Cardiac muscle cell (in vitro differentiated cells and primary cell): Measurements from ENCODE around the gene TMEM115. TPM values are rescaled to one million over a fixed set of nuclear protein-coding genes. Genes with fewer than 3 reads are reported as not detected.
A peak's percentile ranks its signal among the peaks of the same experiment; 100 is the strongest.

Experiments
- DNase-seq, 2 donors: peaks; one replicate each; pipeline versions ENCODE4 v3.0.0 to v3.0.0-alpha.2; 2010 to 2017; ENCODE audit warnings: low read depth in 1 of 2, low spot score in 1 of 2
- H3K27ac ChIP-seq: fragments of 200-600 bp; sonication (generic); 2 replicates; pipeline ENCODE4 v1.5.1; 2016
- H3K27me3 ChIP-seq: fragments of 200-600 bp; sonication (generic); 2 replicates; pipeline ENCODE4 v1.6.0; 2016; ENCODE audit warnings: control low read depth
- H3K36me3 ChIP-seq: fragments of 200-600 bp; sonication (generic); 2 replicates; pipeline ENCODE4 v1.5.1; 2016; ENCODE audit warnings: control low read depth
- H3K4me1 ChIP-seq: fragments of 200-600 bp; sonication (generic); 2 replicates; pipeline ENCODE4 v1.8.1; 2017; ENCODE audit warnings: low read depth, mild to moderate bottlenecking, mixed run types
- H3K4me3 ChIP-seq: fragments of 200-600 bp; sonication (generic); 2 replicates; pipeline ENCODE4 v1.5.1; 2016; ENCODE audit warnings: mild to moderate bottlenecking
- H3K9me3 ChIP-seq: fragments of 200-600 bp; sonication (generic); 2 replicates; pipeline ENCODE4 v1.5.1; 2017; ENCODE audit warnings: low read depth, mild to moderate bottlenecking, control low read depth
- CTCF ChIP-seq: IDR thresholded peaks from 2 replicates; pipeline ENCODE4 v1.5.1; 2012; ENCODE audit warnings: low read depth, mild to moderate bottlenecking, low read length
- polyA plus RNA-seq: library from polyadenylated mRNA; unstranded; fragments of >200 nt; fragmentation: Nextera tagmentation; extraction: Ambion mirVana; gene quantifications from 2 replicates; pipeline ENCODE4 v1.2.1, GENCODE V29; 2016
- total RNA-seq: library from RNA; depleted of rRNA; stranded (reverse); fragments of >200 nt; gene quantifications from 2 replicates; pipeline ENCODE4 v1.2.3, GENCODE V29; 2016

Gene TMEM115
- 67.0 and 67.9 TPM in 2 replicates for total RNA-seq
- polyA plus RNA-seq = 48.2 and 57.9 TPM in 2 replicates

GRCh38 chr3:50358911-50359759 lies at the start of gene TMEM115:
Gene TMEM115 (minus strand): TSS chr3:50359521. CDS start chr3:50359063, 458 bp downstream.
- H3K4me1 ChIP-seq = peaks cover 21% of the 10 kb centered on the region
- DNase-seq = peak; percentile 98 to 99
- no peaks in the 10 kb centered on the region for H3K9me3 ChIP-seq
- TF ChIP-seq CTCF = no peak
- peaks cover 10% of the 10 kb centered on the region for H3K36me3 ChIP-seq
- H3K27ac ChIP-seq = peak within 1 kb of the TSS; percentile 89
- H3K4me3 ChIP-seq = peak within 1 kb of the TSS; percentile 86
- H3K27me3 ChIP-seq = no peaks in the 10 kb centered on the region

- H3K27me3 ChIP-seq = no peaks in the 10 kb centered on the region
- no peak for DNase-seq
- H3K4me1 ChIP-seq = no peaks in the 10 kb centered on the region
- H3K9me3 ChIP-seq = no peaks in the 10 kb centered on the region
- no peaks in the 10 kb centered on the region for H3K36me3 ChIP-seq
- no peak for TF ChIP-seq CTCF
- H3K27ac ChIP-seq = no peak overlapping the region
- no peak overlapping the region for H3K4me3 ChIP-seq
Observed at GRCh38 chr3:50408443-50408944, 49.2 kb upstream of the TMEM115 start.

- TF ChIP-seq CTCF = no peak
- DNase-seq = no peak
- H3K36me3 ChIP-seq = no peaks in the 10 kb centered on the region
- H3K27ac ChIP-seq = no peak overlapping the region
- H3K27me3 ChIP-seq = no peaks in the 10 kb centered on the region
- H3K9me3 ChIP-seq = no peaks in the 10 kb centered on the region
- no peaks in the 10 kb centered on the region for H3K4me1 ChIP-seq
- no peak overlapping the region for H3K4me3 ChIP-seq
Observed at GRCh38 chr3:50406487-50406886, 47.2 kb upstream of the TMEM115 start.

GRCh38 chr3:50405249-50405648 lies 45.9 kb upstream of the TMEM115 start:
- Histone ChIP-seq H3K36me3 (no peaks in the 10 kb centered on the region), H3K27ac (no peak overlapping the region), H3K9me3 (no peaks in the 10 kb centered on the region), H3K4me3 (no peak overlapping the region), H3K4me1 (no peaks in the 10 kb centered on the region), H3K27me3 (no peaks in the 10 kb centered on the region)
- TF ChIP-seq CTCF = no peak
- DNase-seq = peak; percentile 29 to 86

- Histone ChIP-seq H3K4me1 (no peaks in the 10 kb centered on the region), H3K27ac (no peak overlapping the region), H3K36me3 (no peaks in the 10 kb centered on the region), H3K27me3 (no peaks in the 10 kb centered on the region), H3K9me3 (no peaks in the 10 kb centered on the region), H3K4me3 (no peak overlapping the region)
- DNase-seq = no peak
- TF ChIP-seq CTCF = no peak
Observed at GRCh38 chr3:50401978-50402595, 42.8 kb upstream of the TMEM115 start.
